Astrocyte (in vitro differentiated cells and primary cell): ENCODE measurements around the gene TGM6. TPM values are rescaled to one million over a fixed set of nuclear protein-coding genes. Genes with fewer than 3 reads are reported as not detected.

Experiments
- DNase-seq: peaks from one replicate; pipeline ENCODE4 v3.0.0-alpha.2; 2010; ENCODE audit warnings: low read depth
- FAIRE-seq: peaks from 2 replicates; lab custom pipeline; 2011; peaks lifted over from hg19 to GRCh38; lab: Jason Lieb, UNC
- H2AFZ ChIP-seq: 2 replicates; pipeline ENCODE4 v1.6.0; 2012; ENCODE audit warnings: low read depth, low read length, inconsistent platforms
- H3K27ac ChIP-seq: 2 replicates; pipeline ENCODE4 v1.5.1; 2011; ENCODE audit warnings: low read depth, low read length, inconsistent platforms
- H3K27me3 ChIP-seq: 2 replicates; pipeline ENCODE4 v1.6.0; 2011; ENCODE audit warnings: low read length, inconsistent platforms; ENCODE audit not compliant: insufficient read depth
- H3K36me3 ChIP-seq: 2 replicates; pipeline ENCODE4 v1.5.1; 2011; ENCODE audit warnings: low read length, inconsistent platforms; ENCODE audit not compliant: insufficient read depth
- H3K4me1 ChIP-seq: 2 replicates; pipeline ENCODE4 v1.5.1; 2011; ENCODE audit warnings: low read length, inconsistent platforms; ENCODE audit not compliant: insufficient read depth
- H3K4me2 ChIP-seq: 2 replicates; pipeline ENCODE4 v1.6.0; 2012; ENCODE audit warnings: low read length, inconsistent platforms
- H3K4me3 ChIP-seq: 2 replicates; pipeline ENCODE4 v1.5.1; 2011; ENCODE audit warnings: low read depth, mild to moderate bottlenecking, low read length, inconsistent platforms; ENCODE audit not compliant: insufficient read depth
- H3K79me2 ChIP-seq: 2 replicates; pipeline ENCODE4 v1.6.0; 2012; ENCODE audit warnings: mild to moderate bottlenecking, low read length, inconsistent platforms; ENCODE audit not compliant: insufficient read depth
- H3K9ac ChIP-seq: 2 replicates; pipeline ENCODE4 v1.6.0; 2012; ENCODE audit warnings: mild to moderate bottlenecking, low read length, inconsistent platforms
- H3K9me3 ChIP-seq: 2 replicates; pipeline ENCODE4 v1.5.1; 2012; ENCODE audit warnings: low read depth, mild to moderate bottlenecking, low read length, inconsistent platforms; ENCODE audit not compliant: insufficient read depth
- H4K20me1 ChIP-seq: 2 replicates; pipeline ENCODE4 v1.6.0; 2012; ENCODE audit warnings: low read length, inconsistent platforms; ENCODE audit not compliant: insufficient read depth
- H3K27ac Mint-ChIP-seq: one replicate; pipeline ENCODE4 v1.8.0; 2021; ENCODE audit warnings: mild to moderate bottlenecking, mixed read lengths; ENCODE audit not compliant: unreplicated experiment
- H3K27me3 Mint-ChIP-seq: one replicate; pipeline ENCODE4 v1.8.0; 2021; ENCODE audit warnings: low read depth, mixed read lengths; ENCODE audit not compliant: unreplicated experiment
- H3K36me3 Mint-ChIP-seq: one replicate; pipeline ENCODE4 v1.8.0; 2021; ENCODE audit warnings: low read depth, mixed read lengths; ENCODE audit not compliant: unreplicated experiment
- H3K4me1 Mint-ChIP-seq: one replicate; pipeline ENCODE4 v1.8.0; 2021; ENCODE audit warnings: low read depth, mixed read lengths; ENCODE audit not compliant: unreplicated experiment
- H3K4me3 Mint-ChIP-seq: one replicate; pipeline ENCODE4 v1.8.0; 2021; ENCODE audit warnings: mild to moderate bottlenecking, moderate library complexity, mixed read lengths; ENCODE audit not compliant: unreplicated experiment
- H3K9me3 Mint-ChIP-seq: one replicate; pipeline ENCODE4 v1.8.0; 2021; ENCODE audit warnings: mild to moderate bottlenecking, mixed read lengths; ENCODE audit not compliant: unreplicated experiment
- CTCF ChIP-seq: IDR thresholded peaks from 2 replicates; pipeline ENCODE4 v1.5.1; 2011; ENCODE audit warnings: low read depth, mild to moderate bottlenecking, inconsistent platforms, low read length, moderate library complexity; ENCODE audit not compliant: insufficient read depth
- EZH2 ChIP-seq: IDR thresholded peaks from 2 replicates; pipeline ENCODE4 v1.6.1; 2012; ENCODE audit warnings: mild to moderate bottlenecking, low read length, inconsistent platforms; ENCODE audit not compliant: insufficient read depth
- total RNA-seq: library from RNA; stranded (reverse); gene quantifications from 2 replicates; pipeline ENCODE4 v1.2.1, GENCODE V29; 2021

The TGM6 gene
- total RNA-seq, 1 donor from 2014 or later = not detected

GRCh38 chr20:2399390-2399789 is 18.7 kb downstream of the TGM6 start:
- H3K9me3 ChIP-seq = no peaks in the 10 kb centered on the region
- H2AFZ ChIP-seq = no peak overlapping the region
- FAIRE-seq (no peak), DNase-seq (no peak)
- Mint-ChIP-seq H3K36me3 (no peaks in the 10 kb centered on the region), H3K27me3 (peaks cover 4% of the 10 kb centered on the region), H3K27ac (no peak overlapping the region), H3K4me3 (no peak overlapping the region), H3K4me1 (no peaks in the 10 kb centered on the region), H3K9me3 (peaks cover 12% of the 10 kb centered on the region)
- TF ChIP-seq EZH2 (no peak), CTCF (no peak)
- H3K4me3 ChIP-seq = no peak overlapping the region
- H3K79me2 ChIP-seq = no peaks in the 10 kb centered on the region
- no peaks in the 10 kb centered on the region for H3K4me1 ChIP-seq
- no peak overlapping the region for H3K9ac ChIP-seq
- H3K4me2 ChIP-seq = no peak overlapping the region
- H3K27me3 ChIP-seq = no peaks in the 10 kb centered on the region
- no peaks in the 10 kb centered on the region for H3K36me3 ChIP-seq
- H4K20me1 ChIP-seq = no peaks in the 10 kb centered on the region
- no peak overlapping the region for H3K27ac ChIP-seq

- no peaks in the 10 kb centered on the region for H4K20me1 ChIP-seq
- no peak overlapping the region for H3K27ac ChIP-seq
- peaks cover 17% of the 10 kb centered on the region for H3K9me3 Mint-ChIP-seq
- H3K9ac ChIP-seq = no peak overlapping the region
- H3K79me2 ChIP-seq = no peaks in the 10 kb centered on the region
- no peak overlapping the region for H2AFZ ChIP-seq
- H3K9me3 ChIP-seq = no peaks in the 10 kb centered on the region
- no peak overlapping the region for H3K4me2 ChIP-seq
- no peak overlapping the region for H3K27ac Mint-ChIP-seq
- DNase-seq (no peak), FAIRE-seq (no peak)
- no peak overlapping the region for H3K4me3 ChIP-seq
- H3K4me1 ChIP-seq = no peaks in the 10 kb centered on the region
- no peak overlapping the region for H3K4me3 Mint-ChIP-seq
- no peaks in the 10 kb centered on the region for H3K36me3 Mint-ChIP-seq
- no peaks in the 10 kb centered on the region for H3K36me3 ChIP-seq
- no peak for TF ChIP-seq EZH2
- TF ChIP-seq CTCF = no peak
- H3K4me1 Mint-ChIP-seq = no peaks in the 10 kb centered on the region
- peaks cover 5% of the 10 kb centered on the region for H3K27me3 Mint-ChIP-seq
- no peaks in the 10 kb centered on the region for H3K27me3 ChIP-seq
Measured at GRCh38 chr20:2400290-2400689, 19.6 kb downstream of the TGM6 start.

GRCh38 chr20:2401527-2401926 is 20.8 kb downstream of the TGM6 start:
- H3K36me3 ChIP-seq = no peaks in the 10 kb centered on the region
- H3K27ac Mint-ChIP-seq = no peak overlapping the region
- H3K27me3 ChIP-seq = no peaks in the 10 kb centered on the region
- no peak overlapping the region for H3K27ac ChIP-seq
- H4K20me1 ChIP-seq = no peaks in the 10 kb centered on the region
- H3K9ac ChIP-seq = no peak overlapping the region
- DNase-seq = no peak
- H3K27me3 Mint-ChIP-seq = peaks cover 6% of the 10 kb centered on the region
- FAIRE-seq = no peak
- no peaks in the 10 kb centered on the region for H3K36me3 Mint-ChIP-seq
- no peak overlapping the region for H3K4me3 Mint-ChIP-seq
- H3K4me2 ChIP-seq = no peak overlapping the region
- H3K79me2 ChIP-seq = no peaks in the 10 kb centered on the region
- no peak for TF ChIP-seq CTCF
- no peak for TF ChIP-seq EZH2
- H3K4me3 ChIP-seq = no peak overlapping the region
- H2AFZ ChIP-seq = no peak overlapping the region
- no peaks in the 10 kb centered on the region for H3K4me1 Mint-ChIP-seq
- peaks cover 14% of the 10 kb centered on the region for H3K9me3 Mint-ChIP-seq
- no peaks in the 10 kb centered on the region for H3K4me1 ChIP-seq
- no peaks in the 10 kb centered on the region for H3K9me3 ChIP-seq
